HEK293T (cell line): Measurements from ENCODE around the gene NGEF.

ENCODE experiments used
- ARNT ChIP-seq: fragments of 450-650 bp; IDR thresholded peaks from 2 replicates; pipeline ENCODE4 v1.6.1; 2017; ENCODE audit warnings: mild to moderate bottlenecking
- NFRKB ChIP-seq: fragments of 450-650 bp; IDR thresholded peaks from 2 replicates; pipeline ENCODE4 v1.6.1; 2016; ENCODE audit warnings: mild to moderate bottlenecking, moderate library complexity
- SP1 ChIP-seq: fragments of 450-650 bp; IDR thresholded peaks from 2 replicates; pipeline ENCODE4 v1.6.1; 2017
- TARDBP ChIP-seq: fragments of 450-650 bp; IDR thresholded peaks from 2 replicates; pipeline ENCODE4 v1.6.1; 2016
- ZNF384 ChIP-seq: fragments of 450-650 bp; IDR thresholded peaks from 2 replicates; pipeline ENCODE4 v1.6.1; 2016

GRCh38 chr2:232876161-232876977 is 136.7 kb downstream of the NGEF start:
- no peak for TF ChIP-seq ZNF384
- no peak for TF ChIP-seq SP1
- TF ChIP-seq TARDBP = no peak
- no peak for TF ChIP-seq NFRKB
- no peak for TF ChIP-seq ARNT
